Measurements from ENCODE around the gene NUDT2. TPM values are rescaled to one million over a fixed set of nuclear protein-coding genes. Genes with fewer than 3 reads are reported as not detected.

The NUDT2 gene
- total and polyA plus RNA-seq, 2 of the 4 experiments (the other 2 are of a cell fraction), result 36.6 to 45.0 TPM

DNA sequence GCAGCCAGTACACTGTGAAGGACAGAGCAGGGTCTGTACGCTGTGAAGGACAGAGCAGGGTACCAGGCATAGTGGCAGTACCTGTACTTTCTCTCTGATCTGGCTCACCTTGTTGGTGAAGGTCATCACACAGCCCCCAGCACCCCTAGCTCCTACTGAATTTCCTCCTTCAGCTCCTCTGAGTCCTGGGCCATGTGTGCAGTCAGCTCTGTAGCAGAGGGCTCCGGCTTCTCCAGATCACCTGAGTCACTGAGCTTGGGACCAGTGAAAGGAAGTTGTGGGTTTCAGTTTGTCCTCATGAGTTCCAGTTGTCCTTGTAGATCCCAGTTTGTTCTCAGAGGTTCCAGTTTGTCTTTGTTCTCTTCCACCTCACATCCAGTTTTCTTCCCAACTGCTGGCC is 5.5 kb downstream of the NUDT2 start:
- in situ Hi-C loops (cut with MboI; ENCODE audit: low sequenced_read_pairs), result no loop called here
- peaks cover 3% of the 10 kb centered on the region; the same call in 1 of the 2 replicates for H4K20me1 ChIP-seq (ENCODE audit: insufficient read depth, low read length)
- H3K4ac ChIP-seq (ENCODE audit: low read depth, low read length), result no peak overlapping the region
- H3K56ac ChIP-seq (ENCODE audit: extremely low read depth, insufficient read depth, low read length), result no peak overlapping the region
- H3K4me1 ChIP-seq (ENCODE audit: control insufficient read depth, insufficient read depth, low read length), result no peaks in the 10 kb centered on the region
- H2AK9ac ChIP-seq (replicated peaks; ENCODE audit: low read depth, low read length, poor library complexity), result no peak overlapping the region
- H3K9me3 ChIP-seq (ENCODE audit: control insufficient read depth, insufficient read depth, low read length), result no peaks in the 10 kb centered on the region
- no peaks in the 10 kb centered on the region for H3K9me1 ChIP-seq (ENCODE audit: insufficient read depth, low read length)
- dilution Hi-C loops (cut with HindIII; ENCODE audit: low sequenced_read_pairs, unreplicated experiment), result no loop called here
- TF ChIP-seq MAFK (IDR thresholded peaks at IDR 0.05; ENCODE audit: low read depth, low read length) (no peak), RAD21 (IDR thresholded peaks at IDR 0.05; ENCODE audit: low read length) (no peak)
- TF ChIP-seq, protein P1, sequence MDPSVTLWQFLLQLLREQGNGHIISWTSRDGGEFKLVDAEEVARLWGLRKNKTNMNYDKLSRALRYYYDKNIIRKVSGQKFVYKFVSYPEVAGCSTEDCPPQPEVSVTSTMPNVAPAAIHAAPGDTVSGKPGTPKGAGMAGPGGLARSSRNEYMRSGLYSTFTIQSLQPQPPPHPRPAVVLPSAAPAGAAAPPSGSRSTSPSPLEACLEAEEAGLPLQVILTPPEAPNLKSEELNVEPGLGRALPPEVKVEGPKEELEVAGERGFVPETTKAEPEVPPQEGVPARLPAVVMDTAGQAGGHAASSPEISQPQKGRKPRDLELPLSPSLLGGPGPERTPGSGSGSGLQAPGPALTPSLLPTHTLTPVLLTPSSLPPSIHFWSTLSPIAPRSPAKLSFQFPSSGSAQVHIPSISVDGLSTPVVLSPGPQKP (IDR thresholded peaks at IDR 0.05; ENCODE audit: borderline replicate concordance, low read depth, low read length), result no peak
- TF ChIP-seq, protein P2, sequence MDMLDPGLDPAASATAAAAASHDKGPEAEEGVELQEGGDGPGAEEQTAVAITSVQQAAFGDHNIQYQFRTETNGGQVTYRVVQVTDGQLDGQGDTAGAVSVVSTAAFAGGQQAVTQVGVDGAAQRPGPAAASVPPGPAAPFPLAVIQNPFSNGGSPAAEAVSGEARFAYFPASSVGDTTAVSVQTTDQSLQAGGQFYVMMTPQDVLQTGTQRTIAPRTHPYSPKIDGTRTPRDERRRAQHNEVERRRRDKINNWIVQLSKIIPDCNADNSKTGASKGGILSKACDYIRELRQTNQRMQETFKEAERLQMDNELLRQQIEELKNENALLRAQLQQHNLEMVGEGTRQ (IDR thresholded peaks at IDR 0.05; ENCODE audit: low read depth, low read length), result no peak
- H4K91ac ChIP-seq (ENCODE audit: insufficient read depth, low read depth, low read length), result no peak overlapping the region
- 80% methylated on average over 1 of the region's 2 CpGs; no CpG with 5 or more reads in 1 of the 2 experiments for WGBS, 2 experiments (ENCODE audit: extremely low coverage in 2 of 2, insufficient read length in 1 of 2)
- no peaks in the 10 kb centered on the region for H3K27me3 ChIP-seq (ENCODE audit: control insufficient read depth, insufficient read depth, low read length)
- no peak overlapping the region for H3K4me2 ChIP-seq (ENCODE audit: low read depth, low read length)
- no peak overlapping the region for H2BK120ac ChIP-seq (ENCODE audit: low read depth, low read length)
- H3K23ac ChIP-seq (ENCODE audit: low read depth, low read length), result no peak overlapping the region
- H3K9ac ChIP-seq (ENCODE audit: low read depth, low read length), result no peak overlapping the region
- no peak overlapping the region for H2AK5ac ChIP-seq (ENCODE audit: low read depth, low read length)
- no TSS peak for BruUV-seq (replicated peaks)
- peaks cover 28 to 53% of the 10 kb centered on the region in 2 experiments for H3K79me1 ChIP-seq (ENCODE audit: low read depth in 1 of 2, low read length in 2 of 2)
- intact Hi-C loops (cut with micrococcal nuclease), result loop anchor here (5.0 kb wide), 1 partner anchor 212 kb away; no protein-coding TSS in a partner anchor
- ChIA-PET POLR2A (ENCODE audit: unreplicated experiment) (no interaction called here), CTCF (interaction anchor here (0.6 to 1.0 kb wide), 3 partner anchors 9 to 250 kb away, joined by 3 to 5 read pairs (median 4); no protein-coding TSS in a partner anchor)
- no peak overlapping the region for H3K18ac ChIP-seq (ENCODE audit: low read depth, low read length)
- no peak for ATAC-seq (ENCODE audit: low read depth)
- no peak overlapping the region for H4K5ac ChIP-seq (ENCODE audit: low read depth, low read length)
- H2BK20ac ChIP-seq (ENCODE audit: low read depth, low read length), result no peak overlapping the region
- H4K8ac ChIP-seq (ENCODE audit: low read depth in 2 of 2, low read length in 2 of 2), result no peak overlapping the region
- no peak overlapping the region for H2BK15ac ChIP-seq (ENCODE audit: low read depth, low read length)
- no peak overlapping the region for H3K4me3 ChIP-seq (ENCODE audit: insufficient read depth, low read depth, low read length)
- H2BK5ac ChIP-seq (ENCODE audit: low read depth, low read length, poor library complexity, severe bottlenecking), result no peak overlapping the region
- H3K36me3 ChIP-seq (ENCODE audit: control insufficient read depth, insufficient read depth, low read length), result peaks cover 16% of the 10 kb centered on the region
- DNase-seq, result no peak
- H3K27ac ChIP-seq (ENCODE audit: insufficient read depth, low read length), result no peak overlapping the region
- H2AFZ ChIP-seq (replicated peaks; ENCODE audit: low read length, poor library complexity), result no peak overlapping the region
- H3K14ac ChIP-seq (replicated peaks; ENCODE audit: low read depth, low read length), result no peak overlapping the region
